ENCODE measurements around the gene DMPK. TPM values are rescaled to one million over a fixed set of nuclear protein-coding genes. Genes with fewer than 3 reads are reported as not detected.

Gene DMPK
- total and polyA plus RNA-seq, 2 donors from 2014 or later = 31.3 to 63.0 TPM

DNA sequence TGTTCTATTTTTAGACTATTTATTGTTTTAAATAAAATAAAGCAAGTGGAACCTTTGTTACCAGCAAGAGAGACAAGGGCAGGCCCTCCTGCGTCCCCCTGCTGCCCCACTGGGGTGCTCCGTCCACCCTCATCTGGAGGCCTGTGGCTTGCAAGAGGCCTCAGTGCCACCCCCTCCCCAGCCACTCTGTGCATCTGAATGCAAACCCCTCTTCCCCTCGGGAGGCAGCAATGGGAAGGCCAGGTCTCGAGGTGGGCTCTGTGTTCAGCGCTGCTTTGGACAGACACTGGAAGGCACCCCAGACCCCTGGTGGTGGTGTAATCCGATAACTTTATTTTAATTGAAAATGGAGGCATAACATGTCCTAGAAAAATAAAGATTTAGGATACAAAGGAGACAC, 17.8 kb downstream of the DMPK start:
- H3K36me3 ChIP-seq (ENCODE audit: control insufficient read depth in 2 of 3, insufficient read depth in 3 of 3, low read length in 3 of 3) = no peaks in the 10 kb centered on the region
- no peak overlapping the region for H3K27ac ChIP-seq (ENCODE audit: low read depth in 2 of 2, low read length in 2 of 2)
- intact Hi-C loops (cut with DNase I) = no loop called here
- FAIRE-seq (no peak), DNase-seq (peak in 4 of 5 donors; percentile 45 to 71 (median 54))
- H3K9me3 ChIP-seq (ENCODE audit: control insufficient read depth in 2 of 3, insufficient read depth in 1 of 3, low read length in 3 of 3) = no peaks in the 10 kb centered on the region
- H3K4me1 ChIP-seq (ENCODE audit: control insufficient read depth in 2 of 3, insufficient read depth in 2 of 3, low read depth in 1 of 3, low read length in 3 of 3) = peaks cover 0 to 18% (median 0%) of the 10 kb centered on the region in 3 donors
- no peak overlapping the region for H3K4me3 ChIP-seq (ENCODE audit: low read length in 3 of 3)
- H3K9ac ChIP-seq (ENCODE audit: low read length in 3 of 3) = no peak overlapping the region
- no peak for TF ChIP-seq CTCF (IDR thresholded peaks at IDR 0.05; ENCODE audit: borderline replicate concordance, extremely low read depth, insufficient read depth)
- H3K27me3 ChIP-seq (ENCODE audit: control insufficient read depth, insufficient read depth, low read length) = no peaks in the 10 kb centered on the region

DNA sequence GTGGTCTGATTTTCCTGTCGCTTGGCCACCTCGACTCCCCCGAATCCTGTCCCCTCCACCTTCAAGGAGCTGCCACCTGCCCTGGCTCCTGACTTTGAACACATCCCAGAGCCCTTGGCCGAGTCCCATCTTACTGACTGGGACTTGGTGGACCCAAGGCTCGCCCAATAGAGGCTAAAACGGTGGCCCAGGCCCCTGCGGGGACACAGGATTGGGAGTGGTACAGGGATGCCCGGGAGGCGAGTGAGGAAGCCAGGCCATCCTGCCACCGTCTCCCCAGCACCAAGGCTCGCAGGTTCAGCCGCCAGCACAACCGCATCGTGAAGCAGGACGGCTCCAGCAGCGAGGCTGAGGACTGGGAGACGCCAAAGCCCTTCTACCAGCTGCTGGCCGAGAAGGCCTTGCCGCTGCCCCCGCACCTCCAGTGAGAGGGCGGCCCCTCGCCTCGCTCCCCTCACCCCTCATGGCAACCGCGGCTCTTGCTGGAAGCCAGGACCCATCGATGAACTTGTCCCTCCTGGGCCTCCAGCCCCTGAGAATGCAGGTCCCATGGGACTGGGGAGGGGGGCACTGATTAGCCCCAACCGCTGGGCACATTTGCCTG, 18.5 kb downstream of the DMPK start:
- peaks cover 0 to 18% (median 0%) of the 10 kb centered on the region in 3 donors for H3K4me1 ChIP-seq (ENCODE audit: control insufficient read depth in 2 of 3, insufficient read depth in 2 of 3, low read depth in 1 of 3, low read length in 3 of 3)

DNA sequence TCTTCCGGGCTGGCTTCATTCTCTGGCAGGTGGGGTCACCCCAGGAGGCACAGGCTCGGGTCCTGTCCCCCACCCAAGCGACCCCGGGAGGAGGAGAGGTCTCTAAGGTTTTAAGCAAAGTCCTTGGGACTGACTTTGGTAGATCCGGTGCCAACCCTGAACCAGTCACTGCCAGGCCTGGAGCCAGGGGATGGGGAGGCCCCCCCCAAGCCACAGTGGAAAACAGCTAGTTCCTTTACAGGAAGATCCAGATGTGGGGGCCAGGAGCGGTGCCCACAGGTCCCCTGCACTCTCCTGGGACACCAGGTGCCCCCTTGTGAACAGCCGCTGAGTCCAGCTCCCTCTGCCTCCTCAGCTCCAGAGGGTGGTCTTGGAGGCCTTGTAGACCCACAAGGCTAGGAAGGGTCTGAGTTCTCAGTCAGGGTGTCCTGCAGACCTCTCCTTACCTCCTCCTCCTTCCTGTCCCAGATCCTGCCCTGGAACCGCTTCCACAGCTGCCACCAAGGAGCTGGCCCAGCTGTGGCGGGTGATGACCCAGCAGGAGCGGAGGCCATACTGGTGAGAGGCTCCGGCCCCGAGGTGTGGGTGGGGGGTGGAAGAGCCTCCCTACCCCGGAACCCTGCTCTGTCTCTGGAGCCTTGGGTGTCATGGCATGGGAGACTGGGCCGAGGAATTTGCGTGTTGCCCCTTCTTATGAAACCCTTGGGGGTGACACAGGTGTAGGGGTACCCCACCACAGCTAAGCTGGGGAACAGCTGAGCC, 19.2 kb downstream of the DMPK start:
- Histone ChIP-seq H3K9ac (ENCODE audit: low read length in 3 of 3) (peak overlapping the region in 1 of 3 donors; percentile 58), H3K27ac (ENCODE audit: low read depth in 2 of 2, low read length in 2 of 2) (no peak overlapping the region)

More for the DNA sequence above, 18.5 kb downstream of the DMPK start:
- no peaks in the 10 kb centered on the region for H3K9me3 ChIP-seq (ENCODE audit: control insufficient read depth in 2 of 3, insufficient read depth in 1 of 3, low read length in 3 of 3)
- no peaks in the 10 kb centered on the region for H3K27me3 ChIP-seq (ENCODE audit: control insufficient read depth, insufficient read depth, low read length)
- FAIRE-seq = no peak
- no peak for TF ChIP-seq CTCF (IDR thresholded peaks at IDR 0.05; ENCODE audit: borderline replicate concordance, extremely low read depth, insufficient read depth)
- no peak overlapping the region for H3K4me3 ChIP-seq (ENCODE audit: low read length in 3 of 3)
- intact Hi-C loops (cut with DNase I) = no loop called here
- peak overlapping the region in 1 of 3 donors; percentile 58 for H3K9ac ChIP-seq (ENCODE audit: low read length in 3 of 3)
- peak in 4 of 5 donors; percentile 66 to 84 (median 74) for DNase-seq
- peak overlapping the region in 1 of 2 donors; percentile 69 for H3K27ac ChIP-seq (ENCODE audit: low read depth in 2 of 2, low read length in 2 of 2)
- H3K36me3 ChIP-seq (ENCODE audit: control insufficient read depth in 2 of 3, insufficient read depth in 3 of 3, low read length in 3 of 3) = no peaks in the 10 kb centered on the region

More for the DNA sequence above, 19.2 kb downstream of the DMPK start:
- Histone ChIP-seq H3K9me3 (ENCODE audit: control insufficient read depth in 2 of 3, insufficient read depth in 1 of 3, low read length in 3 of 3) (no peaks in the 10 kb centered on the region), H3K27me3 (ENCODE audit: control insufficient read depth, insufficient read depth, low read length) (no peaks in the 10 kb centered on the region), H3K4me1 (ENCODE audit: control insufficient read depth in 2 of 3, insufficient read depth in 2 of 3, low read depth in 1 of 3, low read length in 3 of 3) (peaks cover 0 to 18% (median 0%) of the 10 kb centered on the region in 3 donors), H3K4me3 (ENCODE audit: low read length in 3 of 3) (no peak overlapping the region), H3K36me3 (ENCODE audit: control insufficient read depth in 2 of 3, insufficient read depth in 3 of 3, low read length in 3 of 3) (no peaks in the 10 kb centered on the region)
- FAIRE-seq (no peak), DNase-seq (peak in 1 of 5 donors; percentile 64)
- intact Hi-C loops (cut with DNase I) = no loop called here
- TF ChIP-seq CTCF (IDR thresholded peaks at IDR 0.05; ENCODE audit: borderline replicate concordance, extremely low read depth, insufficient read depth) = no peak

All from kidney (tissue), 14 donors.